Dedifferentiated amniotic fluid mesenchymal stem cell (primary cell): ENCODE data around the gene SH2D2A.

Source experiments
- DNase-seq: peaks from one replicate; pipeline ENCODE4 v3.0.0-alpha.2; 2016; ENCODE audit errors: extremely low spot score

Gene SH2D2A

DNA sequence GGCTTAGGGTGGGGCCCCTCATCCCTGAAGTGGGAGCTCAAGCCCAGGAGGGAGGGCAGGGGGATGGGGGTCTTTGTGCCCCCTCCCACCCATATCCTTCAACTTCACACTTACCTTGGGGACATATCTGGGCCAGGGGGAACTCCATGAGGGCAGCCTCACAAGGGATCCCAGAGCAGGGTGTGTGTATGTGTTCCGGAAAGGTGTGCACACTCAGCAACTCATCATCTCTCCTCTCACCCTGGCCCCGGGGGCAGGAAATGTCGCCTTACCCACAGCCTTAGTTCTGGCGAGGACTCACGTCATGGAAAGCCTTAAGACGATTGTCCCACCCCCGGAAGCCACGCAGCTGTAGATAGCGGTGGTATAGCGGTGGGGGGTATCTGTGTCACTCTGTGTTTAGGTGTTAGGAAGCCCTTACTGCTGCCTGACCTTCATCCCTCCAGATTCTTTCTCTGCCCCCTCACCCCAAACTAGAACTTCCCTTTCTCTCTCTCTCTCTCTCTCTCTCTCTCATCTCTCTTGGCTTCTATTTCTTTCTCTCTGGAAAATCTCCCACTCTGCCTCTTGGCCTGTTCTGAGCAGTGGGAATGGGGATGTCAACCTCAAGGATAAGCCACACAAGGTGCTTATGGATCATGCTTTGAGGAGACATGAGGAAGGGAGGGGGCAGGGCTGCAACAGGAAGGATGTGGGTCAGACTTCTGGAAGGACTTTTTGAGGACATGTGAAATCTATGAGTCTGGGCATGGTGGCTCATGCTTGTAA is at the start of gene SH2D2A:
Gene SH2D2A (minus strand): TSS at position 288 of the 768 bp plus-strand sequence. CDS start 140 bp downstream, at position 148.
- DNase-seq: no peak

DNA sequence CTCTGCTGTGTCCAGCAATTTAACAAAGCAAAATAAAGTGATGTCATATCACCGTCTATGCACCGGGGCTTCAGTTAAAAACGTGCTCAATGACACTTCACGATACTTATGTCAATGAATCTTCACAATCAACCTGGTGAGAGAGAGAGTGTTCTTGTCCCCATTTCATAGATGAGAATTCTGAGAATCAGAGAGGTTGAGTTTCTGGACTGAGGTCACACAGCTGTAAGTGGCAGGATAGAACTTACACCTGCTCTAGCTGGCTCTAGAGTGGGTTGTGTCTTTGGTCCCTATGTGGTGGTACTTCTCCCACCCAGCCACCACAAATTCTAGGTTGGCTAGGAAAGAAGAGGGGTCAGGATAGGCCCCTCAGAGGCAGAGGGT is 49.2 kb upstream of the SH2D2A start:
- no peak for DNase-seq

DNA sequence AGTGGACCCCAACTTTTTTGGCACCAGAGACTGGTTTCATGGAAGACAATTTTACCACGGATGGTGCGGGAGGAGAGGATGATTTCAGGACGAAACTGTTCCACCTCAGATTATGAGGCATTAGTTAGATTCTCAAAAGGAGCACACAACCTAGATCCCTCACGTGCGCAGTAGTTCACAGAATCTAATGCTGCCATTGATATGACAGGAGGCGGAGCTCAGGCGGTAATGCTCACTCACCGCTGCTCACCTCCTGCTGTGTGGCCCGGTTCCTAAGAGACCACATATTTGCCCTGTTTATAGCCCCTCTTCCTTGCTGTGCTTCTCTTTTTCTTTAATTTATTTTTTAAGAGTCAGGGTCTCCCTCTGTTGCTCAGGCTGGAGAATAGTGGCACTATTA is 48.6 kb upstream of the SH2D2A start:
- DNase-seq: no peak

DNA sequence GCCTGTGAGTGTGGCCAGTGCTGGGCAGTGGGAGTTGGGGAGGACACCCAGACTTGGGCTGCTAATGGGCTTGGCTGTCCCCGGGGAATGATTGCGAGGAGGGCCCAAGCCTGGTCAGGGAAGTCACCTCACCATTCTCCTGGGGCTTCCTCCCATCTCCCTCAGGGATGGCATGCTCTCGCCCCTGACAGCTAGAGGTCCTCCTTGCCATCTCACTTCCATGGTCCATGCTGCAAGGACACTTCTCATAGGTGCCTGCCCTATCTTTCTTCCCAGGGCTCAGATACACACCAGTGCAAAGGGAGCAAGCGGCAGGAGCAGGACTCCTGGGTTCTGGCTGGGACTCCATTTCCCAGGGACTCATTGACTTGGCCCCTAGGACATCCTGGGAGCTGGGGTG is 48.1 kb upstream of the SH2D2A start:
- no peak for DNase-seq

DNA sequence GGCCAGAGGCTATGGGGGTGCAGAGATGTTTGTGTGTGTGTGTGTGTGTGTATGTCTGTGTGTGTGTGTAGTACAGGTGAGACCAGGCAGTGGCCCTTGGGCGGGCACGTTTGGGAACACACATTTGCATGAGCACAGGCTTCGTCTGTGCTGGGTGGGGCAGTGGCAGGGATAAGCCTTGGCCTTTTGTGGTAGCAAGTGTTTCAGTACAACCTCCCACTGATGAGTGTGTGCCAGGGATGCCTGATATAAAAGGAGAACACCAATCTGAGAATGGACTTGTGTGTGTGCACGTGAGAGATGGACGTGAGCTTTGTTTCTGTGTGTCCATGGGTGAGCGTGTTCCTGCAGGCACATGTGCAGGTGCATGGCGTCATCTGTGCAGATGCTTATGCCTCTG is 47.0 kb upstream of the SH2D2A start:
- DNase-seq: no peak

DNA sequence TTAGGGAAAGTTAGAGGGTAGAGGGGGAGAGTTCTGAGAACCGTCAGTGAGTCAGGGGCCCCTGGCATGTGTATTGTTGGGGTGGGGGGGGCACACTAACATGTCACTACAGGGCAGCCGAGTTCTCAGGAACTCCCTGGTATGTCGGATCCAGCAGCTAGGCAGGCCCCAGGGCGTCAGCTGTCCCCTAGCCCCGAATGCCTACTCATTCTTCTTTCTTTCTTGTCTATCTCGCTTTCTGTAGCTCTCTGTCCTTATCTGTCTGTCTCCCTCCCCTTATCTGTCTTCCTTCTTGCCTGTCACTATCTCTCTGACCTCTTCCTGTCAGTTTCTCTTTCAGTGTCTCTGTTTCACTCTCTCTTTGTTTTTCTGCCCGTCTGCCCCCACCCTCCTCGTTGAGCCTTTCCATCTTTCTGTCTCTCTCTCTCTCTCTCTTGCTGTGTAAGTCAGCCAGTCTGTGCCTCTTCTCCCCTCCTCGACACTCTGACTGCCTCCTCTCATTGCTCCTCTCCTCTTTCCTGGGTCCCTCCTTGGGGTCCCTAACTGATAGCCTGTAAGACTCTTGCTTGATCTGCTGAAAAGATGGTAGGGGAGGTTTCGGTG is 46.5 kb upstream of the SH2D2A start:
- no peak for DNase-seq

DNA sequence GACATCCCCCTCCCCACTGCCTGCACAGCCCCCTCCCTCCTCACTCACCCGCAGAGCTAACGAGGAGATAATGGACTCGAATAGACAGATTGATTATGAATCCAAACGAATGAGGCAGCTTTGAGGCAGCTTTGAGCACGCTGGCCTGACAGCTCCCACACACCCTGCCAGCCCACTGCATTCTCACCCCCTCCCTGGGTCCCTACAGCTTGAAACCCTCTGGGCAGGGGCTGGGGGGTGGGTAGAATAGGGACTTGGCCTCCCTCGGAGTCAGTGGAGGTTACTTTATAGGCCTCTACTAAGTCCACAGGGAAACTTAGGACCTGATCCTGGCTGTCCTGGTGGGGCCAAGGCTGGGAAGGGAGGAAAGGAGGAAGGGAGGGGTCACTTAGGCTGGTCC is 45.9 kb upstream of the SH2D2A start:
- no peak for DNase-seq

DNA sequence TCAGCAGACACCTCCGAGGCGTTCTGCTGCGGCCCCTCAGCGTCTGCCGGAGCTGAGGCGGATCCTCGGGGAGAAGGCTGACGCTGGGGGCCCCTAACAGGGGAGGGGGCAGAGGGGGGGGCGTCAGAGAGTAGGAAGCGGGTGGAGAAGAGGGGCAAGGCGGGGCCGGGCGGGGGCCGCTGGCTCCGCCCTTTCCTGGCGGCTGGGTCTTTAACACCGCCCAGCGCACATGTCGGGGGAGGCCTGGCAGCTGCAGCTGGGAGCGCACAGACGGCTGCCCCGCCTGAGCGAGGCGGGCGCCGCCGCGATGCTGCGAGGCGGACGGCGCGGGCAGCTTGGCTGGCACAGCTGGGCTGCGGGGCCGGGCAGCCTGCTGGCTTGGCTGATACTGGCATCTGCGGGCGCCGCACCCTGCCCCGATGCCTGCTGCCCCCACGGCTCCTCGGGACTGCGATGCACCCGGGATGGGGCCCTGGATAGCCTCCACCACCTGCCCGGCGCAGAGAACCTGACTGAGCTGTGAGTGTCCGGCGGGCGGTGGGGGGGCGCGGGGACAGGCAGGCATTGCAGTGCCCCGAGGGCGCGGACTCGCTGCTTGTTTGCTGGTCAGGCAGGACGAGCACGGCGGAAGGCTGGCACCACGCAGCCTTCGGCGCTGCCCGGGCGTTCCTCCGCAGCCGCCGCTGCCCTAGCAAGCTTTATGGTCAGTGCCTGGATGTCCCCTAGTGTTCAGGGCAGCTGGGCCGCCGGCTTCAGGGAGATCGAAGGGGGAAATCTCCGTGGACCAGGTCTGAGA is 44.2 kb upstream of the SH2D2A start, which contains the start of gene NTRK1:
Gene NTRK1 (plus strand): TSS at position 238 of the 796 bp plus-strand sequence. CDS start 70 bp downstream, at position 308.
- no peak for DNase-seq

DNA sequence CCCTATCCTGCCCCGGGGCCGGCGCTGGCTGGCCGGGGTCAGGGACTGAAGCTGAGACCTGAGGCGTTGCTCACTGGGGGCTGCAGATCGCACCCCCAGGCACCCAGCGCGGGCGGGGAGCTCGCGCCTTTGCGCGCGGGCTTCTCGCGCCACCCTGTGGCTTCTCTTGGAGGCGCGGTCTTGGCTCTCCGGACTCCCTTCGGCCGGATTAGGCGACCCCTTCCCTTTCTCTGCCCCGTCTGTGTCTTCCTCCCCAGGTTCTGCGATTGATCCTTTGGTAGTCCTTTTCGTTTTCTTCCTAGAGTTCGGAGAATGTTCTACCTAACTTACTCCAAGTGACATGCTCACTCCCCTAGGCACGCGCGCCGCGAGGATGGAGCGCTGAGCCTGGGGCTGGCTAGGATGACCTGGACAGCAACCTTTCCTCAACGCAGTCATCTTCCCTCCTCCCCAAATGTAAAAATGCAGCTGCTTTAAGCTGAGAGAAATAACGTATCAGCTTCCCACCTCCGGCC is 43.5 kb upstream of the SH2D2A start:
- DNase-seq: peak; percentile 22

DNA sequence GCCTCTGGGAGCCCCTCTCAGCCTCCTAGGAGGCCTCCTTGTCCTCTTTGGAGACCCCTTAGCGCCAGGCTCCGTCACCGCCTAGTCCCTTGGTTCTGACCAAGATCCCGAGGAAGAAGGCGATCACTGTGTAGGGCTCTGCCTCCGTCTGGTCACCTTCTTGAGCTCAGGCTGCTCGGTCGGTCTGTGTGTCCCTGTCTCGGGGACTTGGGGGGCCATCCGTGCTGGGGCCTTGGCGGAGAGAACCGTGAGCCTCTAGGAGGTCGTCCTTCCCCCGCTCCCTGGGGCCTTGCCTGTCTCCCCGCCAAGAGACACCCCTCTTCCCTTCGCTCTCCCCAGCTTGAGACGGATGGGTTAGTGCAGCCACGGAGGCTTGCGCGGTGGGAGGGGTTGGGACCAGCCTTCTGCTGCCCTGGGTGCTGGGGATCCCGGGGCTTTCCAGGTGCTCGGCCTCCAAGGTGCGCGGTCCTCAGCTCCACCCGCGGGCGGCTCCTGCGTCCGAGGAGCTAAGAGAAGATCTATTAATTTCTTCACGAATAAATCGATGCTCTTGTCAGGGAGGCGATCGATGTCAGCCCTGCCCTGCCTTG is 43.0 kb upstream of the SH2D2A start:
- DNase-seq: no peak

DNA sequence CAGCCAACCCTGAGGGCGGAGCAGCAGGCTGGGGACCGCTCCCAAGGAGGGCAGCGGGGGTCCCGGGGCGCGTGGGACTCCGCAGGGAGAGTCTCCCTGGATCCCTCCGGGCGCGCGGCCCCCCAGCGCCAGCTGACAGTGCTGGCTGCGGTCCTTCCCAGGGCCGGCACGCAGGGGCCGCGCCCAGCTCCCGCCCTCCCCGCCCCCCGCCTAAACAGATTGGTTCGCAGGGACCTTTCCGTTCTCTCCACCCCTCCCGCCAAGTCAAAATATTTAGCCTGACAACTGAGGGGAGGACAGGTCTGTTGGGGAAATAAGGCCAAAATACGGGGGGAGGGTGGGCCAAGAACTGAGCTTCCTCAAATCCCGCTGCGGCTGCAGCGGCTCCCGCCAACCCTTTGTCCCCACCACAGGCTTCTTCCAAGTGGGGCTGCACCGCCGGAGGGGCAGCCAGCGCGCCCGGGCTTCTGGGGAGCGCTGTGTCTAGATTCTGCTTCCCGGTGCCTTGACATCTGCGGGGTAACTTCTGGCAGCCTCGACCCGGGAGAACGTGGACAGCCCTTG is 42.4 kb upstream of the SH2D2A start, which contains the start of gene INSRR:
Gene INSRR (minus strand): TSS at position 159 of the 564 bp plus-strand sequence. CDS start 496 bp downstream, outside the sequence.
- no peak for DNase-seq

DNA sequence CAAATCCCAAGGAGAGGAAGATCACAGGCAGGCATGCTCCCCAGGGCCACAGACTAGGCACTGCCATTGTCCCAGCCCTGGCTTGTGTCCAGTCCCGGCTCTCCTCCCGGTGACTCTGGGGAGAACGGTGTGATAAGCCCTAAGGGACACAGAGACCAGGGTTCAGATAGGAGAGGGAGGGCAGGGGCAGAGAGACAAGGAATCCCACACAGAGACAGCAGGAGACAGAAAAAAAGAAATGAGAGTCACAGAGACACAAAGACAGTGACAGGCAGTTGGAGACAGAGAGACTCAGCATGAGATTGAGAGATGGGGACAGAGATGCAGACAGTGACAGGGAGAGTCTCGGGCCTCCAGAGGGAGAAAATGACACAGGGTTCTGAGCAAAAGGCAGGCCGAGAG is 41.9 kb upstream of the SH2D2A start:
- DNase-seq: no peak

DNA sequence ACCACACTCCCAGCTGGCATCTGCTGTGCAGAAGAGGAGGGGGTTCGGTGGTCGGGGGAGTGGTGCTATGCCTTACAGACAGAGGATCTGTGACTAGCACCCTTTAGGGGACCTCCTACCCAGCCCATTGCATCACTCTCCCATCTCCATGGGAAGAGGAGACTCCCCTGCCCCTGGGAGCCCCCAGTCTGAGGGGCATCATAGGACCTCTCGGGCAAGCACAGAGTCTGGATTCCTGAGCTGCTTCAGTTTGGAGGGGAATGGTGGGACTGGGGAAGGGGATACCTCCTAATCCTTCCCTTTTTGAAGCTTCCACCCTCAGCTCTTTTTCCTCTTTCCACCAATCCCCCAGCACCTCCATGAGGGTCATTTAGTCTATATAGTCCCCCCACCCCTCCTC is 40.9 kb upstream of the SH2D2A start:
- DNase-seq: no peak

DNA sequence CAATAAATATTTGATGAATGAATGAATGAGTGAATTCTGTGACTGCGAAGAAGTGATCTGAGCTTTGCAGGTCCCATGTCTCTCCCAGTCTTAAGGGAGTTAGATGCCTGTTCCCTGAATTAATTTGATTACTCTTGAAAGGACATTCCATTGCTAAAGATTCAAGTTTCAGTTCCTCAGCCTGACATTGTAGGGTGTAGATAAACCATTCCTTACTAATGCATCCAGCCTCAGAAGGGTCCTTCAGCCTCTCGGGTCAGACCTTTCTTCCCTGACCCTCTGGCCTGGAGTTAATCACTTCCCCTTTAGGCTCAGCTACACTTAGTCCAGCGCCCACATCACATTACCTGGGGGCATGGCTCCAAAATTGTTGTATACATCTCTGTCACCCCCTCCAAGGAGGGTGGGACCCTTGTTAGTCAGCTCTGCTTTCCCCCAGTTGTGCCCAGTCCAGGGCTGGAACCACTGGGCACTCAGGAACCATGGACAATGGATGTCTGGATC is 39.7 kb upstream of the SH2D2A start:
- no peak for DNase-seq

DNA sequence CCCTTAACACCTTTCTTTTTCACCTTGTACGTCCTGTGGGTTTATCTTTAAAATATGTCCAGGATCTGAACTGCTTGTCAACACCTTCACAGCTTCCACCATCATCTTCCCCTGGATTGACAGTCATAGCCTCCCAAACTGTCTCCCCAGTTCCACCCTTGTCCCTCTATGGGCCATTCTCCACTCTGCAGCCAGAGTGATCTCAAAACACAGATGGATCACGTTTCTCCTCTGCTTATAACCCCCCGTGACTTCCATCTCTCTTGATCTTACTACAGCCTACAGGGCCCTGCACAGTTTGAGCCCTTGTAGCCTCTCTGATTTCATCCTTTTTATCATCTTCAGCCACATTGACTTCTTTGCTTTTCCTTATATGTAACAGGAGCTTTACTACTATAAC is 38.0 kb upstream of the SH2D2A start:
- DNase-seq: no peak

DNA sequence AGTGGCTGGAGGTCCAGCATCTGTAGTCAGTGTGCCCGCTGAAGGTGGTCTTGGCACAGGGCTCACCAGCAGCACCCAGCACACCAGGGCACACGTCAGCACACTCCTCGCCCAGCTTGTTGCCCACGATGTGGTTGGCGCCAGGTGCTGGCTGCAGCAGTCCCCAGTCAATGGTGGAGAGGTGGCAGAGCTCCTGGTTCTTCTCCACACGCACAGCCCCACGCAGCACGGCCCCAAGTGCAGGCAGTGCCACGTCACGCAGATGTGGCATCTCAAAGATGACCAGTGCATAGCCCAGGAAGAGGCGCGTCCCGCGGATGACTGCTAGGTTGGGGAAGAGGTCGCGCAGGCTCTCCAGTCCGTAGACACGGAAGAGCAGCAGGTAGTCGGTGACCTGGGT is 37.1 kb upstream of the SH2D2A start:
- DNase-seq: no peak

DNA sequence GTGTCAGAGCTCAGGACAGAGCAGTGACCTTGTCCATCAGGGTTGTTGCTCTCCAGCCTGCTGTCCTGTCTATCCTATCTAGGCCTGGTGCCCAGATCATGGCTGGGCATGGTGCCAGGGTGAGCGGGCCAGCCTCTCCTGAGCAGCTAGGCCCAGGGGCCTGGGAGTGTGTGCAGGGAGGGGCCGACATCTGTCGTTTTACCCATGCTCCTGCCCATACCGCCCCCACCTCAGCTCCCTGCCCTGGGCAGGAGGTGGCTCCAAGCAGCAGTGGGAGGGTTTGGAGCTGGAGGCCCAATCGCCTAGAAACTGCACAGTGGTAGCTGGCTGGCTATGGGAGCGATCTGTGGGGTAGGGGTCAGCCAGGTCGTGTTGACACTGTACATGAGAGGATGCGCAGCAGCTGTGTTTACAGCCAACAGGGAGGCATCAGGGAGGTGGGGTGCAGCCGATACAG is 35.8 kb upstream of the SH2D2A start:
- no peak for DNase-seq

DNA sequence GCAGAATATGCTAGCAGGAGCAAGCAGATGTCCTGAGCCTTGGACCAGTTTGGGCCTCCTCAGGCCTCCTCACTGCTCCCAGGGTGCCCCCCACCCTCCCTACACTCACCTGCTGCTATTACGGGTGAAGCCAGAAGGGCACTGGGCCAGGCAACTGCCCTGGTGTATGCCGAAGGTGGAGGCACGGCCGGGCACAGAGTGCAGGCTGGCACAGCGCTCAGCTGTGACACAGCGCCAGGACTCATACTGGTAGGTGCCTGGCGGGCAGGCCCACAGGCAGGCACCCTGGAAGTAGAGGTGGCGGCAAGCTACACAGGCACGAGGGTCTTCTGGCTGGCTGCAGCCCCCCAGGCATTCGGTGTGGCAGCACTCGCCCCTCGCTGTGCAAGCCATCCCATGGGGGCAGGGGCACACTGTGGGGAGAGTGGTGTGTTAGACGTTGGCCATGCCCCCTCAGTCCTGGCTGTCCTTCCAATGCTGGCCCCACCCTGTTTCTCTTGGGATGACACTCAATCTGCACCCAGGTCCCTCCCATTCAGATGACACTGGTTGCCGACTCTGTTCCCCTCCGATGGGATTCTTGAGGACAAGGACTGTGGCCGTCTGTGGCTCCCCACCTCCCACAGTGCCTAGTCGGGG is 35.2 kb upstream of the SH2D2A start:
- no peak for DNase-seq

DNA sequence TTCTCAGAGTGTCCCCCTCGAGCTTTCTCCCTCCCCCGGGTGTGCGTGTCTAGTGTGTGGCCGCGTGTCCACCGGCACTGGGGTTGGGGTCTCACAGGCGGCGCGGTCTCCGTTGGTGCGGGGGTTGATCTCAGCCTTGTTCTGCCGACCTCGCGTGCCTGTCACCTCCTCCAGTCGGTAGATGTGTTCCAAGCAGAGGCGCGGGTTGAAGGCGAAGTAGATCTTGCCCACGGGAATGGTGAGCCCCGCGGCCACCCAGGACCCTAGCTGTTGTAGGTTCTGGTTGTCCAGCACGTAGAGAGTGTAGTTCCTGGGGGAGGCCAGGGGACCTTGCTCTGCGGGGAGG is 32.5 kb upstream of the SH2D2A start:
- no peak for DNase-seq

DNA sequence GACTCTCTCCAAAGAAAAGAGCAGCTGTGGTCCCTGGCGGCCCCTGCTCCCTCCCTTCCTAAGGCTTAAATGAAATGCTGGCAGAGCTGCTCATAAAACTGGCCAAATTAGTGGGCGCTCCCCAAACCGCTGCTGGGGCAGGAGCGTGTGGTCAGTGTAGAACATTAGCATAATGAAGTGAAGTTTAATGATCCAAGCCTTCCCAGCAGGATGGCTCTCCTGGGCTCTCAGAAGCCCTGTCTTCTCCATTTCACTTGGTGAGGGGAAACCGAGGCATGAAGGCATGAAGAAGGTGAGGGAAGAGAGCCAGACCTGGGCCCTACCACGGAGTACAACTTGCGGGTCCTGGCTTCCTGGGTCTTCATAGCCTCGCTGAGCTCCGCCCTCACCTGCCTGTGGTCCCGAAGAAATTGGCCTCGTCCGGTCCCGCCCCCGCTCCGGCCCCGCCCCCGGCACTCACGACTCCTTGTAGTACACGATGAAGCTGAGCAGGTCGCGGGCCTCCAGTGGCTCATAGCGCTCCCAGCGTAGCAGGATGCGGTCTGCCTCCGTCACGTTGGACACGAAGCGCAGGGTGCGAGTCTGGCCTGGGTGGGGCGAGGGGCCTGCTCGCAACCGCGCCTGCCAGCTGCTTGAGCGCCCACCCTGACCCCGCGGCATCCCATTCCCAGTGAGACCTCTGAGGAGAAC is 32.0 kb upstream of the SH2D2A start:
- DNase-seq: no peak
